GM19193 (cell line): ENCODE data around the gene GPR35.

Source experiments
- POLR2A ChIP-seq: IDR thresholded peaks from 4 replicates; pipeline ENCODE4 v1.6.1; 2011; ENCODE audit not compliant: insufficient read depth, insufficient read length; ENCODE audit errors: extremely low read depth

Gene GPR35

GRCh38 chr2:240637901-240638345 lies 12.6 kb downstream of the GPR35 start:
- no peak for TF ChIP-seq POLR2A

DNA sequence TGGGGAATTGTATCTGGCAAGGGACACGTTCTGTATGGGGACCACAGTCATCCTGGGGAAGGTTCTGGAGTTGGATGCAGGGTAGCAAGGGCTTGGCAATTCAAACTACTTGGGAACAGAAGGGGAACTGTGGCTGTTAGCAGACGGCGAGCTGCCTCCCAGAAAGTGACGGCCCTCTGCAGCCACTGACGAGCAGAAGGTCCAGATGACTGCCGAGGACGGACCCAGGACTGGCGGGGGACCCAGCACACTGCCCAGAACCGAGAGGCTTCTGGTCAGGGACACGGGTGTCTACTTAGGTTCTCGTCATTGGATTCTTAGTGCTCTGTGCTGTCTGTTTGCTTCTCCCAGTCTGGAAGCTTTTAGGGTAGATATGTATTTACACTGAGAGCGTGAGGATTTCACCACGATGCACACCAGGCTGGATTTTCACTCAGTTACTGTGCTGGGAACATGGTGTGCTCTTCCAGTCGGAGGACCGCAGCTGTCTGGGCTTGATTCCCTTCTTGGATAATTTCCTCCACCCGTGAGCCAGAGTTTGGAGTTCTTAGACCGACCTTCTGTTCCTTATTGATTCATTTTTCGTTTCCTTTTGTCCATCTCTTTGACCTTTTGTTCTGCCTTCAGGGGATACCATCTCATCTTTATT lies 13.4 kb downstream of the GPR35 start:
- TF ChIP-seq POLR2A, result no peak

DNA sequence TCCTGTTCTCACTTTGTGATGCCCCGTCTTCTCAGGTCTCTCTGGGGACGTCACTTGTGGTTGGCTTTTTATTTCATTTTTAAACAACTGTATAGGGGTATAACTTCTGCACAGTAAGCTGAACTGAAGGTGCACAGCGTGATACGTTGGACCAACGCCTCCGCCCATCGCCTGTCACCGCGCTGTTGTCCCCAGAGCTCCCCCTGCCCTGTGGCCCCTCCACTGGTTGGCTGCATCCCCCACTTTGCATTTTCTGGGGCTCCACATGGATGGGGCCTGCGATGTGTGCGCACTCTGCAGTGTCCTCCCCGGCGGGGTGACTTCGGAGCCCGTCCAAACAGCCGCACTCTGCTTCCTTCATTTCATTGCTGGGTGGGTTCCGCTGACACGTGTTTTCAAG lies 14.3 kb downstream of the GPR35 start:
- TF ChIP-seq POLR2A, result no peak

- no peak for TF ChIP-seq POLR2A
Measured at GRCh38 chr2:240640939-240641338, 15.7 kb downstream of the GPR35 start.

- TF ChIP-seq POLR2A, result no peak
Measured at GRCh38 chr2:240642061-240642805, 17.0 kb downstream of the GPR35 start.

DNA sequence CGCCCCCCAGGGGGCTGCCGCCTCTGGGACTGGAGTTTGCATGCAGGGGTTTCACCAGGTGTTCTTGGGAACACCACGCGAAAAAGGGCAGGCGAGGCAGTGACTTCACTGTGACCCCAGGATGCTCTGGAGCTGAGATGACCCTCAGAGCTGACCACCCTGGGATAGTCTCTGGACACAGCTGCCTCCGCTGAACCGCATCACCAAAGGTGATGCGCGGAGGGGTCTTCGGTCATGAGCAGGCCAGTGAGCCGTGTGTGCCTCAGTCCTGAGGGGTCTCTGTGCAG lies 17.5 kb downstream of the GPR35 start:
- TF ChIP-seq POLR2A, result no peak

DNA sequence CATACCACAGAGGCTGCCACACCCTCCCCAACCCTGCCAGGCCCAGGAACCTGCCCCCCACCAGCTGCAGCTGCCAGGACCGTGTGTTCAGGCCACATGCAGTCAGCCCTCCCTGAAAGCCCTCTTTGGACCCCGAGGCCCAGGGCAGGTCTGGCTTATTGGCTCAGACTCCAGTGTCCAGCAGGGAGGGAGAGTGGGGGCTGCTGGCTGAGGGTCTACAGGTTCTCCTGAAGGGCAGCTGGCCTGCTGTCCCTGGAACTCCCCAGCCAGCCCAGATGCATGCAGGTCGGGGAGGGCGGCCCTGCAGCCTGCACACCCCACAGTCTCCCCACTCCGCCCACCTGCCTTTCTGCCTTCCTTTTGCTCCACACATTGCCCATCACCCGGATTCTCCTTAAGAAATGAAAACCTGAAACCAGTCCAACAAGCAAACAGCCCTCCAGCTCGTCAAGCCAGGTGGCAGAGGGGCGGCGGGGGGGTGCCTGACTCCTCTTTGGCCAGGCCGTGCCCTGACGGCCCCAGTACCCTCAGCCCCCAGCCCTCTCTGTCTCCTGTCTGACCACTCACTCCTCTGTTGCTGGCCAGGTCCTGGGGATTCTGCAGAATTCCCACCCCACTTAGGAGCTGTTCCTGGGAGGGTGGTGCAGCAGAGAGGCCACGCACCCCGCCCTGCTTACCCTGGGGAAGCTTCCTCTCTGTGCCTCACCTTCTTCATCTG lies 18.0 kb downstream of the GPR35 start:
- TF ChIP-seq POLR2A, result no peak

GRCh38 chr2:240643811-240644150 lies 18.5 kb downstream of the GPR35 start:
- TF ChIP-seq POLR2A, result no peak

- TF ChIP-seq POLR2A, result no peak
Measured at GRCh38 chr2:240644171-240644651, 18.9 kb downstream of the GPR35 start.

DNA sequence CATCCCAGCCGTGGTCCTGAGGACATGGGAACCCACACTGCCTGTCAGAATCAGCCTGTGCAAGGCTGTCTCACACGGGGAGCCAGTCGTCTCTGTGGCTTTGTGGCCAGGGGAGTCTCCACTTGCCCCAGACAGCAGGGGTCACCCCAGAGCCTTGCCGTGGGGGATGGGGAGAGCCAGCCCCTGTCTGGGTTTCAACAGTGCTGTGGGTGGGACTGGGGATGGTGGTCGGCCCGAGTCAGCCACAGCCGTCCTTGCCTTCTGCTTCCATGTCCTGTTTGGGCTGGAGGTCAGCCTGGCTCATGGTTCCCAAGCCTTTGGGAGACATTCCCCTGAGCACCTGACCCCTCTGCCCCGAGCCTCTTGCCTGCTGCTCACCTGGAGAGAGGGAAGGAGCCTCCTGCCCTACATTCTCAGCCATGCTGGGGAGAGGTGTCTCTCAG lies 19.6 kb downstream of the GPR35 start:
- TF ChIP-seq POLR2A, result no peak

DNA sequence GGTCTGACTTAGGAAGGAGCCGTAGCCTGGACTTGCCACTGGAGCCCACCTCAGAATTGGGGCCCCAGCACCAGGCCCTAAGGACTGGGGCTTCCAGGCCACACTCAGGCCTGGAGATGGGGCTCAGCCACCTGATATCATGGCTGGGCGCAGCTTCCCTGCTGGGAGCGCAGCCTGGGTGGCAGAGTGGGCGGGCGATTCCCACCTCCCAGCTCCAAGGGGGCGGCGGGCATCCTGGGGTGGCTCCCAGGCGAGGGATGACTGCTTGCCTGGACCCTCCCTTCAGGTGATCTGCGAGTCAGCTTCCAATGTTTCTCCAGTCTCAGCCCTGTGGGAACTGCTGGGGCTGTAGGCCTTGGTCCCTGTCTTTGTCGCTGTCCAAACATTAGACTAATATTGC lies 20.1 kb downstream of the GPR35 start:
- no peak for TF ChIP-seq POLR2A

GRCh38 chr2:240645801-240646175 lies 20.5 kb downstream of the GPR35 start:
- TF ChIP-seq POLR2A, result no peak

DNA sequence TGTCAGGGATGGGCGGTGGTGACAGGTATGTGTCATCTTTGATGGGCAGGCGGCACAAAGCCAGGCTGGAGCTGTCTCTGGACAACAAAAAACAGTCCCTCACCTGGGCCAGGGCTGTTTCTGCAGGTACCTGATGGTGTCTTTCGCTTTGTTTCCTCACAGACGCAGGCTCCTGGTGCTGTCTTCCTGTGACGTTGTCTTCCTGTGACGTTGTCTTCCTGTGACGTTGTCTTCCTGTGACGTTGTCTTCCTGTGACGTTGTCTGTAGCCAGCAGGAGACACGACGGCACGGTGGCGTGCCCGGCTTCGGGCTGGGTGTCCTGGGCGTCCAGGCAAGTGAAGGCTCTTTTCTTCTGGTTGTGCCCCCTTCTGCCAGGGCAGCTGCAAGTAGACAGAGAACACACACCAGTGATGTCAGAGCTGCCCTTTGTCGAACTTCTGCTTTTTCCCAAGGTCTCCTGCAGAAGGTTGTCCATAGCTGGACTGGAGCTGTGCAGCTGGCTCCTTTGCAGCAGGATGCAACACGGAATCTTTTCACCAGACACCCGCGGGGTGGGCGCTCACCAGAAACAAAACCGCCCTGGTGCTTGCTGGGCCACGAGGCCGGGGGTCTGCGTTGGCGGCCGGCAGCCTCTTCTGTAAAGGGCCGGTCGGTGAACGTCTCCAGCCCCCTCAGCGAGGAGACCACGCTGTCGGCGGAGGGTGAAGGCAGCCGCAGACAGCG lies 21.1 kb downstream of the GPR35 start:
- no peak for TF ChIP-seq POLR2A

- no peak for TF ChIP-seq POLR2A
Measured at GRCh38 chr2:240646900-240647502, 21.7 kb downstream of the GPR35 start.
